Left lobe of liver (tissue), 2 donors: ENCODE data around the gene PRKCA. TPM values are rescaled to one million over a fixed set of nuclear protein-coding genes. Genes with fewer than 3 reads are reported as not detected.

Experiments used
- ATAC-seq: fragments of 200-7000 bp; cut with Tn5 transposase; one replicate; pipeline ENCODE4 v1.9.1; 2020; ENCODE audit warnings: mild to moderate bottlenecking, moderate library complexity
- DNase-seq: peaks from one replicate; pipeline ENCODE4 v3.0.0-alpha.2; 2020; ENCODE audit warnings: low spot score
- total RNA-seq: library from RNA; stranded (reverse); gene quantifications from one replicate; pipeline ENCODE4 v1.2.1, GENCODE V29; 2021
- donor health status: DM: no; HTN: no; CAD: no; lungs with moderate emphysema.
- donor health status: DM: no; HTN: yes; CAD: no.

Gene PRKCA
- total RNA-seq, 1 donor from 2014 or later = 21.2 TPM

DNA sequence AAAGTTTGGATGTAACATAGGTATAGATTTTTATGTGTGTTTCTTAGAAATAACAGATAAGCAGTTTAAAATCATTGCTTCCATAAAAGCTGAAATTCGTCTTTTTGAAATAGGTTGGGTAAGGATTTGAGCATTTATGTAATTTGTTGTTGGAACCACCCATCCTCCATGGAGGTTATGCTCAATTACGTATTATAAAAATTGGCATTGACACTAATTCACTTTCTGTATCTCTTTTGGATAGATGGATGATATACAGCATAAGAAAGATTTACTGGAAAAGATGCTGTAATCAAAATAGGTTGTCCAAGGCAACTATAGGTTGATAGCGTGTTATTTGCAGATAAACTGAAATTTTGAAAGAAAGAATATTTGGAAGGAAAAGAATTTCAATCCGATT lies 105.5 kb downstream of the PRKCA start:
- DNase-seq = no peak

DNA sequence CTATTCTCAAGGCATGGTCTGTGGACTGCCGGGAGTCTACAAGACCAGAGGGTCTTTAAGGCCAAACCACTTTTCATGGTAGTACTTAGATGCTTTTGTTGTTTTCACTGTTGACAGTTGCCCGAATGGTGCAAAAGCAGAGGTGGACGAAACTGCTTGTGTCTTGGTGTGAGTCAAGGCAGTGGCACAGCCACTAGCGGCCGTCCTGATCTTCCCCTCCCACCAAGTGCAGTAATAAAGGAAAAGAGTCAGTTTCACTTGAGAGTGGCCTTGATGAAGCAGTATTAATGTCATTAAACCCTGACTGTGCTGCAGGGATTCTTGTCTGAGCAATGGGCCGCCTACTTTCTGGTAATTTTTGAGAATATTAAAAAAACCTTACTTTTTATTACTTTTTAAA lies 109.1 kb downstream of the PRKCA start:
- ATAC-seq = no peak
- DNase-seq = no peak

More for the DNA sequence above, 105.5 kb downstream of the PRKCA start:
- ATAC-seq = no peak

DNA sequence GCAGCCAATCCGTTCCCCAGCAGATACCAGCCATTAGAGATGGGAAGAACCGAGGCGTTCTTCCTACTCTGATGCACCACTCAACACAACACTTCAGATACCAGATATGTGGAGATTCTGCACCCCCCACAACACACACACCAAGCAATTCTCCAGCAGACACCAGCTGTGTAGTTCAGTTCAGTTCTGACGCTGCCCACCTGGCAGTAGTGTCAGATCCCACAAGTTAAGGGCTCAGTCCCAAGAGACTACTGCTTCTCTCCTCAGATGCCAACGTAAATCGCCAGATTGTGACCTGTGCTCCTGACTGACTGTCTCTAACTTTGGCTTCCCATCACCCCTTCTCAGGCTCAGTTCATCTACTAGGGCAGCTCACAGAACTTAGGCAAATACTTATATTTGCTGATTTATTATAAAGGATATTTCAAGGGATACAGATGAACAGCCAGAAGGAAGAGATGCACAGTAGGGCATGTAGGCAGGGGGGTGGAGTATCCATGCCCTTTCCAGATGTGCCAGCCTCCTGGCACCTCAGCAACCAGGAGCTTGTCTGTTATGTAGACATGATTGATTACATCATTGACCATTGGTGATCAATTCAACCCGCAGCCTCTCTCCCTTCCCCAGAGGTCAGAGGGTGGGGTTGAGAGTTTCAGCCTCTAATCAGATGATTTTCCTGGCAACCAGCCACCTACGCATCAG lies 110.6 kb downstream of the PRKCA start:
- ATAC-seq (no peak), DNase-seq (no peak)

DNA sequence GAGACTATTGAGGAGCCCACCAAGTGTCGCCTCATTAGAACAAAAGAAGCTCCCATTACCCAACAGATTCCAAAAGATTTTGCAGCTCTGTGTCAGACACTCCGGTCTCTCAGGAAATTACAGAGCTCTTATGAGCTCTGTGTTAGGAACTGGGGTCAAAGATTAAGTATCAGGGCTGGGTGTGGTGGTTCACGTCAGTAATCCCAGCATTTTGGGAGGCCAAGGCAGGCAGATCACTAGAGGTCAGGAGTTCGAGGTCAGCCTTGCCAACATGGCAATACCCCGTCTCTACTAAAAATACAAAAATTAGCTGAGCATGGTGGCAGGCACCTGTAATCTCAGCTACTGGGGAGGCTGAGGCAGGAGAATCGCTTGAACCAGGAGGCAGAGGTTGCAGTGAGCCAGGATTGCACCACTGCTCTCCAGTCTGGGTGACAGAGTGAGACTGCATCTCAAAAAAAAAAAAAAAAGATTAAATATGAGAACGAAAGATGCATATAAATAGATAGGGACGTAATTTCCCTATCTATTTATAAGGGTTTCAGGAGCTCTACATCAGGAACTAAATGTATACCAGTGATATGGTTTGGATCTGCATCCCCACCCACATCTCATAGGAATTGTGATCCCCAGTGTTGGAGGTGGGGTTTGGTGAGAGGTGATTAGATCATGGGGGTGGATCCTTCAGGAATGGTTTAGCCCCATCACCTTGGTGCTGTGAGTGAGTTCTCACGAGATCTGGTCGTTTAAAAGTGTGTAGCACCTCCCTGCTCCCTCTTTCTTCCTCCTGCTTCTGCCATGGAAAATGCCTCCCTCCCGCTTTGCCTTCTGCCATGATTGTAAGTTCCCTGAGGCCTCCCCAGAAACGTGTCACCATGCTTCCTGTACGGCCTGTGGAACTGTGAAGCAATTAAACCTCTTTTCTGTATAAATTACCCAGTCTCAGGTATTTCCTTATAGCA lies 111.4 kb downstream of the PRKCA start:
- DNase-seq = no peak
- no peak for ATAC-seq

DNA sequence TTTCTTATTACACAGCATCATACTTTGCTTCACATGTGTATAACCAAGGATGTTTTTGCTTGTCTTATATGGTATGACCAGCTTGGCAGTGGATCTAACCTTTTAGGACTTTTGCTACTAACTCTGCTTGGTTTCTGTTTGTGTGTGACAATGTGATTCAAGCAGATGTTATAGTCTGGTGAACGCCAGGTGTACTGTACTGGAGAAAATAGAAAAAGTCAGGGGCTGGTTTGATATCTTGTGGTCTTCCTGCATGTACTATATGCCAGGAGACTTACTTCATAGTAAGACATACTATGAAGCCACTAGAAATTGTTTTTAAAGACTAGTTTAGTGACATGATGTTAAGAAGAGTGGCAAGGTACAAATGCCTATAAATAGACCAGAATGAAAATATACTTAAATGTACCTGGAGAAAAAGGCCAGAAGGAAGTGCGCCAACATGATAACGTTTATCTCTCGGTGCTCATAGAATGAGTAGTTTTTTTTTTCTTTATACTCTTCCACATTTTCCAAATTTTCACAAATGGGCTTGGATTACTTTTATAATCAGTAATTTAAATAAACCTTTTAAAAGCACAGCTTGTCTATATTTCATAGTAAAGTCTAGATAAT lies 112.3 kb downstream of the PRKCA start:
- ATAC-seq = no peak
- no peak for DNase-seq

DNA sequence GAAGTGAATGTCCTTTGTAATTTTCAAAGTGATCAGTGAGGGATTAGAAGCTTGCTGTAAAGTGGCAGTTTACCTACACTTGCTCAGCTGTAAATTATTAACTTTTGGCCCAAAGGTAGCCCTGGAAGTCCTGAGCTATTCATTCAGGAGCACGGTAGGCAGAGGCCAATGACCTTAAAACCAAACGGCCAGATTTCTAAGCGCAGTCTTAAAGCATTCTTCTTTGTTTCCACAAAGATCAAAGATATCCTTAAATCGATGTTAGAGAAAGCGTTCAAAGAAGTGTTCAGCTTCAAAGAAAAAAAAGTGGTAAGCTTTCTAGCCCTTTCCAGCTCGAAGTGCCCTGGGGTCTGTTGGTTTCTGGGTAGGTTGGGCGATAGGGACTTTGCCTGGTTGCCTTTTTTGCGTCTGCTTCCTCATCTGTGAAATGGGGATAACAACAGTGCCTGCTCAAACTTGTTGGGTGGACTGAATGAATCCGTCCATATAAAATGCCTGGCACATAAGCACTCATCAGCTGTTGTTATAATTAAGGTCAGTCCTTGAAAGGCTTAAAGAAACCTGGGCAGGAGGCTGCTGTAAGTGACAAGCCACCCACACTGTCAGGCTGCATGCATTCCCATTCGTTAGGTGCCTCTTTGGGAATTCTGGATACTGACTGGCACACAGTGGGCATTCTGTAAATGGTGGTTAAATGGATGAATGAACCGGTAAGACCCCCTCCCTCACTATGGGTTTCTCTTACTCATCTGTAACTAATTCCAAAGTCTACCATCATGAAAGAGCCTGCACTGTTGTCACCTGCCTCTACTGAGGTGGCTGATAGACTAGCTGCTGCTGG lies 113.2 kb downstream of the PRKCA start:
- DNase-seq = peak; percentile 58
- ATAC-seq = peak; percentile 86

DNA sequence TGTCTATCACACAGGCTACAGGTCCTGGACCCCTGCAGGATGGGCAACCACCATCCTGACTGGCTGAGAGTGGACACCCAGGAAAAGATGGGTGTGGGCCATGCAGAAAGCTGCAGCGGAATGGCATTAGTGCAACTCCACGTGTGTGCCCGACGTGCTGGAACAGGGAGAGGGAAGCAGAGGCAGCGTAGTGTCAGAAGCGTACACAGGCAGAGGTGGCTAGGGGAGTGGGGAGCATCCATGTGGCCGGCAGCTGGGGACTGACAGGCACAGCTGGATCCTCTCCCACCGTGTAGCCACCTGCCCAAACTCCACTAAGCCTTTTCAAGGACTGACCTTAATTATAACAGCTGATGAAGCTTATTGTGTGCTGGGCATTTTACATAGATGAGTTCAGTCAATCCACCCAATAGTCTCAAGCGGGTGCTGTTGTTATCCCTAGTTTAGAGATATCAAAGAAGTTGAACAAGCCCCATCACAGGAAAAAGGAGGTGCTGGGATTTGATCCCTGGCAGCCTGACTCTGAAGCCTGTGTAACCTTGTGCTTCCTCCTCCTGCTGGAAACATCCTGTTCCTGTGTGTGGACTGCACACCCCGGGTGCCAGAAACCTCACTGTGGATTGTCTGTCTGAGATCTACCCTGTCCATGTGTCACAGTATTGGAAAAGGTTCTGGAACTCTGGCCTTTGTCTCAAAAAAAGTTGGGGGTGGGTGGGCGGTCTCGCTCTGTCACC lies 114.0 kb downstream of the PRKCA start:
- peak; percentile 46 for ATAC-seq
- DNase-seq = no peak

DNA sequence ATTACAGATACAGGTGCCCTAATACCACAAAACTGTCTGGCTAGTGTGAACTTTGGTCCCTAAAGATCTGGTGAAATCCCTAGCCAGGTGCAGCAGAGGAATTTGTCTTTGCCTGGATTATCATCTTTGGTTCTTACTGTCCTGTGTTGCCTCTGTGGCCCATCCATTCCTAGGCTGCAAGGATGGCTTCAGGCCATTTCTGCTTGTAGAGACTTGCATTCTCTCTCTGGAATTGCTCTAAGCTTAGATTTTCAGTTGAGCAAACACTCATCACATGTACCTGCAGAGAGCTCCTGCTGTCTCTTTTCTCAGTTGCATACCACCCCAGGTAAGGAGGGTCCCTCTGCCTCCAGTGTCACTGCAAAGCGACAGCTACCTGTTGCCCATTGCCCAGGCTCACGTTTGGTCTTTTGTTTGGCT lies 114.9 kb downstream of the PRKCA start:
- DNase-seq (no peak), ATAC-seq (peak; percentile 64)

DNA sequence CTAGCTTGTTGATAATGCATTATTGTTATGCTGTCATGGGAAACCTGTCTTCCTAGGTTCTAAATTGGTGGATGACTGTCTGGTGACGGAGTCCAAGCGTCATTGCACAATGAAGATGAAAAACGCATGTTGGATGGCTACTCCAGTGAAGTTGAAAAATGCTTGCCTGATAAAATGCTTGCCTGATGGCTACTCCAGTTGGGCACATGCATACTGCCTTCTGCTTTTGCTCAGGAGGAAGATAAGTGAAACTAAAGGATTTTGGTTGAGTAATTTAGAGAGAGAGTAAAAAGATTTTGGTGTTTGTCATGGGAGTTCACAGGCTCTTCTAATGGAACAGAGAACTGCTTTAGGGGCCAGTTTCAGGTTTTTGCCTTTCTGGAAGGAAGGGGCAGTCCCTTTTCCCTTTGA lies 118.6 kb downstream of the PRKCA start:
- DNase-seq = no peak
- peak; percentile 27 for ATAC-seq

DNA sequence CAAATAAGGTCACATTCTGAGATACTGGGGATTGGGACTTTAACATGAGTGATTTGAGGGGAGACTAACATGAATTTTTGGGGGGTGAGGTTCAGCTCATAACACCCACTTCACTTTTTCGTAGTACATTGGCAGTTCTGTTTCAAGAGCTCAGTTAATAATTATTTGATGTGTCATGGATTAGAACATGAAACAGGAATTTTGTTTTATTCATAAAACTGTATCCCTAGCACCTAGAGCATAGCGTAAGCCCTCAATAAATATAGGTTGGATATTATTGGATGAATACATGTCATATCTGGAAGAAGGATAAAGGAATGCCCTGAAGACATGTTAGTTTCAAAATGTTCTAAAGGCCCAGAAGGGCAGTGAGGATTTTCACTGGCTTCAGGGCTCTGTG lies 119.8 kb downstream of the PRKCA start:
- ATAC-seq = no peak
- no peak for DNase-seq

DNA sequence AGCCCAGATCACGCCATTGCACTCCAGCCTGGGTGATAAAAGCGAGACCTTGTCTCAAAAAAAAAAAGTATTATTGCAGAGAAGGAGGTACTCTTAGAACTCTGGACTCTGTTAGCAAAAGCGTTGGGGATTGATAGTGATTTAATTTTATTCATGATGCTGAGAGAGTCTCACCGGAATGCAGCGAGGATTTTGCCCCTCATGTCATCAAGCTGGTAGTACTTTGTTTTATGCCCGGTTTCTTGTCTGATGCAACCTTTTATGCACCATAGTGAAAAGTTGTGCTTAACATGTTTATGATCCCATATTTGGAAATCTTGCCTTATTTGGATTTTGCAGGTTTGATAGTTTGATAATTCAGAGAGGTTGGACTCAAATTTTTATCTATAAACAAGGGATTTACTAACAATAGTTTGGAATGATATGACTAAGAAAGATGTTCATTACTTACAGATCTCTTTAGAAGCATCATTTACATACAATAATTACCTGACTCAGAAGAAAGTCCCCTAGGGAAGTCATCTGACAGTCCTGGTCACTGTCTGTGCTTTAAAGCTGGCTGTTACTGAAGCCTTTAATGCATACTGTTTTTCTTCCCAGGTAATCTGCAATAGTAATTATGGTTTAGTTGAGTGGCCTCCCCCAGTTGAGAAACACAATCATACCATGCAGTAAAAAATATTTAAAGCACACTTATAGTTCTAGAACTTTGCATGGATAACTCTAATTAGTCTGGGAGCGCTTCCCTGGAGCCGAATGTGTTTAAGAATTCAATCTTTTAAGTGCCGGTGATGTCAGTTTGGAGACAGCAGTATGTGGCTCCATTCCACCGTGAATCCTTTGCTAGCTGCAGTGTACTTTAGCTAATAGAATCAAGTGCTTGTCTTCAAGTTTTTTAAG lies 120.9 kb downstream of the PRKCA start:
- ATAC-seq (no peak), DNase-seq (no peak)

DNA sequence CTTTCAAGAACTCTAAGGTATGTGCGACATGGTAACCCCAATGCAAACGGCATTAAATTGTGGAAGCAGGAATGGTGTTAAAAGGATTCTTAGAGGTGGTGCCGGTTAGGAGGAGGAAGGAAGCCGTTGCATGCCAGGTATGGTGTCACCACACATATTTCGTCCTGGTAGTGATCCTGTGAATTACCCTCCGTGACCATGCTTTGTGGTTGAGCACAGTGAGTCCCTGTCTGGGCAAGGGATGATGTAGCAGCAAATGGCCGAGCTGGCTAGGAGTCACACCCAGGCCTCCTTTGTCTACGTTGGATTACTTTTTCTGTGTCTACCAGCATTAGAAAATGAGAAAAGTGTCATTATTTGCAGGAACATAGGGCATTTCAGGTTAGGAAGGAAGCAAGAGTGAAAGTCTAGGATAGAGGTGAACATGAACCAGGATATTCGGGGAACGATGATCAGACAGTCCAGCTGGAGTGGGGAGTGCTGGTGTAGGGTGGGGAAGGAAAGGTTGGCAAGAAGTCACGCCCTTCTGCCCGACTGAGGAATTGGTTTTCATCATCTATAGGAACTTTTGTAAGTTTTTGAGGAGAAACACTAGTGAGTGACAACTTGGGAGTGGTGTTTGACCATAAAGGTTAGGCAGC lies 123.5 kb downstream of the PRKCA start:
- DNase-seq (no peak), ATAC-seq (peak; percentile 17)

DNA sequence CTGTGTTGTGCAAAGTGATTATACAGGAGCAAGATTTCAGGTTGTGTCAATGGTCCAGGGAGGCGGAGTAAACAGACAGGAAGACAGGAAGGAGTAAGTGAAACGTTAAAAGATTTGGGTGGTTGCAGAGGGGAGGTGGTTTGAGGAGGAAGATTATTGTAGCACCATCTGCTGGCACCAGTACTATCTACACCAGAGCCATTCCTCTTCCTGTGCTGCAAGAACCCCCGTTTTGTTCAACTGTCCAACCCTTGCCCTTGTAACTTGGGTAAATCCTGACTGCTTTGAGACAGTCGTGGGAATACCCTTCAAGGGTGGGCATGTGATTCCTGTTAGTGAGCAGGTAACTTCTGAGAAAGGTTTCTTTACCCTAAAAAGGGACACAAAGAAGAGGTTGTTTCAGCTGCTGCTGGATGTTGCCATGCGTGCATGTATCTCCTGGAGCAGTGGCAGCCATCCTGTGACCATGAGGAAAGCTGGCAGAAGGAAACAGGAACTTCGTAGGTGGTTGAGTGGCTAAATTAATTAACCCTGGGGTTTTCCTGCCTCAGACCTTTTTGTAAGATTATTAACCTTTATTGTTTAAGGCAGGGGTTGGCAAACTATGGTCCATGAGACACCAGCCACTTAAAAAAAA lies 124.1 kb downstream of the PRKCA start:
- peak; percentile 77 for ATAC-seq

DNA sequence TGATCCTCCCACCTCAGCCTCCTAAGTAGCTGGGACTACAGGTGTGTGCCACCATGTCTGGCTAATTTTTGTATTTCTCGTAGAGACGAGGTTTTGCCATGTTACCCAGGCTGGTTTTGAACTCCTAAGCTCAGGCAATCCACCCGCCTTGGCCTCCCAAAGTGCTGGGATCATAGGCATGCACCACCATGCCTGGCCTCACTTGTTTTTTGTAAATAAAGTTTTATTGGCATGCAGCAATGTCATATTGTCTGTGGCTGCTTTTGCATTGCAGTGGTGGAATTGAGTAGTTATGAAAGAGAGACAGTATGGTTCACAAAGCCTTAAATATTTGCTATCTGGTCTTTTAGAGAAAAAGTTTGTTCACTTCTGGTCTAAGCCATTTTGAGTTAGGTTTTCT lies 124.7 kb downstream of the PRKCA start:
- DNase-seq (no peak), ATAC-seq (no peak)

More for the DNA sequence above, 124.1 kb downstream of the PRKCA start:
- no peak for DNase-seq

DNA sequence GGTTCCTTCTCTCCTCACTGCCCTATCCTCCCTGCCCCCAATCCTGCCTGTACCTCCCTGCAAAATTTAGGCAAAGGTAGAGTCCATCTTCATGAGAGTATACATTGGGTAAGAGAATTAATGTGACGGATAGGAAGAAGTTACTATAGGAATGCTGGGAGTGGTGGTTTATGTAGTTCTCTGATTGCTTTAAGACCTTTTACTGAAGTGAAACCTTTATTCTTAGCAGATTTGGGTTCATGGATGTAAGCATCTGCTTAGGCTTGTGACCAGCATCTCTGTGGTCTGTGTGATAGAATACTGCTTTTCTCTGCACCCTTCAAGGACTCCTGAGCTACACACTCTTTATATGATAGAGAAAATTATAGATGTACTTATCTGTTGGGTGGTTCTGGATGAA lies 127.3 kb downstream of the PRKCA start:
- no peak for DNase-seq
- no peak for ATAC-seq

DNA sequence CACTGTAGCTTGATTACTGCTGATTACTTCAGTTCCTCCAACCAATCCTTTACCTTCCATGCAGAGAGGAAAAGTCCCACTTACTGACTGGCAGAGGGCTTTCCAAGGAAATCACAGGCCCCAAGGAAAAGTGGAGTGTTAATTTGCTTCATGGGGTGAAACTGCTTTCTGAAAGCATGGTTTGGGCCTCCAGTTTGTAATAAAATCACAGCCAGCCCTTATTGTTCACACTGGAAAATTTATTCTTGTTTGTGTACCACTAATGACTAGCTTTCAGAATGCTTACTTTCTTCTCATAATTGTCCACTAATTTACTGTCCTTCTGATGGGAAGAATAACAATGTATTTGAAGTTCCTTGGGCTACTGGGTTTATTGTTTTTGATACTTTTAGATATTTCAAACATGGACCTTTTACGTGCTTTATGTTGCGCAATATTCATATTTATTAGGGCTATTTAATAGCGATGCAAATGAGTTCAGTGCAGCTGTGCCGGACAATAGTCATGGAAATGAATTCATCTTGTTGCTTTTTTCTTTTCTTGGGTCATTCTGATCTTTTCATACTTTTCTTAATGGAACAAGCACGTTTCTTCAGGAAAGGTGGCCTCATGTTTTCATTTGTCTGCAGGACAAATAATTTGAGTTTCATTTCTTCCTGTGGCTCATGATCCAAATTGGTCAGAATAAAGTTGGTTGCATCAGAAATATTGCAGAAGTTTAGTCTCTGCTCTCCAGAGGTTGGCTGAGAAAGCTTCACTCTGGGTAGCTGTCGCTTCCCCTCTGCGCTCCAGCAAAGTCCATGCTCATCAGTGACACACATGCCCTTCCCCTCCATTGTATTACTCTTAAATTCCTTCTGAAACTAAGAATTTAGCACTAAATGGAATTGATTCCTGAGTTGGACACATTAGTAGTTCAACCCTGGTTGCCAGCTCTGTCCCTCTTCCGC lies 128.7 kb downstream of the PRKCA start:
- ATAC-seq = peak; percentile 70

DNA sequence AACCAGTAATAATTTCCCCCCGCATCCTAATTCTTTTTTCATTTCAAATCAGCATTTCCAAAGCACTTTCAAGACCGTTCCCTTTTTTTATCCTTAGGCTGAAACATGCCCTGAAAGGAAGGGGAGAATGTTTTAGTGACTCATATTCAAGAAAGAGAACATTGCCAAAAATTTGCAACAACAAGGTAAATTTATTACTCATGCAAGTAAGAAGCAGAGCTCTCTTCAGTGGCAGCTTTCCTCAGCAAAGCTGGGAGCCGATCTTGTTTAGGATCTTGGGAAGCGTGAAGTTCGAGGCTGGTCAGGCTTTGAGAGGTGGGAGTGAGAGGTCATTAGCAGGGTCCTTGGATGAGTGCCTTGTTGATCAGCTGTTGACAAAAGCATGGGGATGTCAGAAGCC lies 129.5 kb downstream of the PRKCA start:
- DNase-seq (no peak), ATAC-seq (no peak)

More for the DNA sequence above, 128.7 kb downstream of the PRKCA start:
- no peak for DNase-seq
